NCI-H526 (cell line): Measurements from ENCODE around the gene KICS2.
"Not testable (repeated sequence)": the region's sequence is repeated elsewhere in the genome, so short reads cannot be mapped to it uniquely, and the experiment has no call there.

Source experiments
- DNase-seq, 2 experiments: peaks; one replicate each; lab custom pipeline; 2025; lab: John Stamatoyannopoulos, UW

Gene KICS2

DNA sequence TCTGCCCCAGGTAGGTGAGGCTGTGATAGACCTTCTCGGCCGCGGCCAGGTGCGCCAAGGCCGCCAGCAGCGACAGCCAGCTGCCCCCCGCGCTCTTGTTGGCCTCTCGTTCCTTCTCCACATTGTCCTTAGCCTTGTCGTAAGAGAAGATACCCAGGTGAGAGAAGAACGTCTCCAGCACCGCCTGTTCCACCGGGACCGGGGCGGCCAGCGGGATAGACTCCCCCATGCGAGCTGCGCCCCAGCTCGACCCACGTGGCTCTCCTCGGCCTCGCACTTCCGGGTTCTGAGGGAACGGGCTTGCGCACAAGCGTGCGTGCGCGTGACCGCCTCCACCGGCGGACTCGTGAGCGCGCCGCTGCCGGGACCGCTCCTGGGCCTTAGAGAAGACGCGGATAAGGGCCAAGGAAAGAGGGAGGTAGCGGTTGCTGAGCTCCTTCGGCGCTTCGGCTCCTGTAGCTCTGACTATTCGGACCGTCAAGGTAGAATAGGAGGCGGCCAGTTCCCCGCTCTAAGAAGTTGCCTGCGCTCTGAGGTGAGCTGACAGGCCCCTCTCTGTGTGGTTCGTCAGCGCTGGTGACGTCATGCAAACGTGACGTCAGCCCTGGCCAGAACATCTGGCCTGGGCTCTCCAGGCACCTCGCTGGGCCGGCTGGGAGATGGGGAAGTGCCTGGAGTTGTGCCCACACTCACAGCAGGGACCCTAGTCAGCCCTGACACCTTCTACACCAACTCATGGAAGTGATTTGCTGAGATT is at the start of gene KICS2:
Gene KICS2, minus strand, starts transcription at position 288 of the 757 bp plus-strand sequence. Its CDS starts 59 bp downstream, at position 229.
- peak; percentile 84 to 96 for DNase-seq

GRCh38 chr12:64270411-64270810 is 48.3 kb upstream of the KICS2 start:
- no peak for DNase-seq

DNA sequence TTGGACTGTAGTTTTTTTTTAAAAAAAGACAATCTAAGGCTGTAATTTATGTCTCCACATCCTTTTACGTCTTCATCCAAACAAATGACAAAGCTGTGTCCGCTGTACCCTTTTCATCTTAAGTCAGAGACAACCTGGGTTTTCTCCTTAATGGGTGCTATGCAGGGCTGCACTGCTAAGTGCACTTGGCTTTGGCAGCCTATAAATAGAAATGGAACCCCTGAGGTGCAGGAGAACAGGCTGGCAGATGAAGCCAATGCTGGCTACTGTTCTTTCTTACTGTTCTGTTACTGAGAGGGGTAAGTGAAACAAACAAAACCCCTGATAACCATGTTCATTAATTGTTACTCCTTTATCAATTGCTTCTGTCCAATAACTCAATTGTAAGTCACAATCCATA is 47.1 kb upstream of the KICS2 start:
- no peak for DNase-seq

GRCh38 chr12:64268409-64268808 is 46.3 kb upstream of the KICS2 start:
- DNase-seq, result no peak

DNA sequence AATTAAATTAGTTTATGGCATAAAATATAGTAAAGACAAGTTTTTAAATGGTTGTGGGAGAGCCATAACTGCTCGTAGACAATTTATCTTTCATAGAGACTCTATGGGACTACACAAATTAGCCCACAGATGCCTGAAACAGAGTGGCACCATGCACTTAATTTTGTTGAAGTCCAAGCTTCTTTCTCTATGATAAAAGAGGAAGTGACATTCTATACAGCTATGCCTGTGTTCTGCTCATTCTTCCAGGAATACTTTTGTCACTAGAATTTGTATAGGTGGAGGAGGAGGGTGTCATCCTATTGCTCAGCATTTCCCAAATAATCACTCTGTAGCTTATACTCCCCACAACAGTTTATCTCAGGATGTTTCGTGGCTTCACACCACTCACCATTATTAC is 43.7 kb upstream of the KICS2 start:
- no peak for DNase-seq

DNA sequence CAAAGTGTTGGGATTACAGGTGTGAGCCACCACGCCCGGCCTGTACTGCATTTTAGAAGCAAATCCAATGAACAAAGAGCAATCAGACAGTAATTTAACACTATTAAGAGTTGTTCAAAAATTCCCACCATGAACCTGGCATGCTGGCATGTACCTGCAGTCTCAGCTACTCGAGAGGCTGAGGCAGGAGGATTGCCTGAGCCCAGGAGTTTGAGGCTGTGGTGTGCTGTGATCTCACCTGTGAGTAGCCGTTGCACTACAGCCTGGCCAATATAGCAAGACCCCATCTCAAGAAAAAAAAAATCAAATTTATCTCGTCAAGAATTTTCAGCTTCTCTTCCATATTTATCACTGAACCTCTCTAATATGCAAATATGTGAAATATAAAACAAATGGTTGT is 39.7 kb upstream of the KICS2 start:
- DNase-seq, result no peak

GRCh38 chr12:64258576-64258975 is 36.5 kb upstream of the KICS2 start:
- no peak for DNase-seq

DNA sequence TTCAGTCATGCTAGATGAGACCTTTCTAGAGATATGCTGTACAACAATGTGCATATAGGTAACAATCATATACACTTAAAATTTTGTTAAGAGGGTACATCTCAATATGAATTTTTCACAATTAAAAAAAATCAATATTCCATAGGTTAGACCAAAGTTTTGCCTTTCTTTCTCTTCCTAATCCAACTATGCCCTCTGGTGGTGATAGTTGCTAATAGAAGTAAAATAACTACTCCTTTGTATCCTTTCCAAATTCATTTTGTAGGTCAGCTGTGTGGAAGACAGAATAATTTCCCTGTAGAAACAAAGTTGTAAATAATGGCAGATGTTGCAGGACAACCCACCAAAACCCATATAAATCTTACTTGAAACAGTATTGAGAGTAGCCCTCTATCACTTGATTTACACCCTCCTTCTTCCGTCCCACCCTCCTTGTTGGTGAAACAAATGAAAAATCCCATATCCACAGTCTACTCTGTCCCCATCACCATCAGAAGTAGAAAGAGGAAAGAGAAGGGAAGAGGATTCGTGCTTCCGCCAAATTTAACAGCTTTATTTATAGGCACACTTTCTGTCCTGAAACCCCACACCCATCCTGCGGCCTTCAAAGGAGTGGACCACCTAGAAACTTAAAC is 34.2 kb upstream of the KICS2 start:
- DNase-seq, result peak; percentile 25 to 76

GRCh38 chr12:64255249-64255648 is 33.2 kb upstream of the KICS2 start:
- no peak for DNase-seq

DNA sequence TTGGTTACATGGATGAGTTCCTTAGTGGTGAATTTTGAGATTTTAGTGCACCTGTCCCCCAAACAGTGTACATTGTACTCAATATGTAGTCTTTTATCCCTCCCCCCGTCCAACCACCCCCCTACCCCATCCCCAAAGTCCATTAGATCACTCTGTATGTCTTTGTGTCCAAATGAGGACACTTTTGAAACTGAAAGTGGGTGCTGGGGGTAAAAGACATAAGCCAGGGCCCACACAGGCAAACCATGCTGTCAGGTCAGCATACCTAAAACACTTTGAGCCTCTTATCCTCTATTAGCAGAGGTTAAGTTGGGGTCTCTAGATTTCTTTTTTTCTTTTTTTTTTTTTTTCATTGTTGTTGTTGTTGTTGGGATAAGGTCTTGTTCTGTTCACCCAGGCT is 31.3 kb upstream of the KICS2 start:
- DNase-seq, result no peak

DNA sequence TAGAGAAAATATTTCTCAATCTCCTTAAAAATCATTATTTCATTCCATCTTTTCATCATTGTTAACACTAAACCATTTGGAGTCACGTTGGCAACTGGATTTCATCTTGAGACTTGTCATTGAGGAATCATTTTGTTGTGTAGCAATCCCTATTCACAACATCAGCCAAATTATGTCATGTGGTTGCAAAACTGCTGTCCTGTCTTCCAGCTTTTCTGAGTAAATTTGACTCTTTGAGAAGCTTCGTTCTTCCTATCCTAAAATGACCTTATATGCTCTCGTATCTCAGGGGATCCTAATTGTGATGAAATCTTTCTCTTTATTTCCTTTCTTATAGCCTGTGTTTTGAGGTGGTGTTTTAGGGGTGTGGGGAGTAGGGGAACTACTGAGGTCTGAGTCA is 30.6 kb upstream of the KICS2 start:
- no peak for DNase-seq

GRCh38 chr12:64243809-64244208 is 21.7 kb upstream of the KICS2 start:
- DNase-seq, result no peak

GRCh38 chr12:64240781-64241180 is 18.7 kb upstream of the KICS2 start:
- no peak for DNase-seq

- DNase-seq, result no peak
These were observed 15.3 kb upstream of the KICS2 start for GRCh38 chr12:64237382-64237781.

DNA sequence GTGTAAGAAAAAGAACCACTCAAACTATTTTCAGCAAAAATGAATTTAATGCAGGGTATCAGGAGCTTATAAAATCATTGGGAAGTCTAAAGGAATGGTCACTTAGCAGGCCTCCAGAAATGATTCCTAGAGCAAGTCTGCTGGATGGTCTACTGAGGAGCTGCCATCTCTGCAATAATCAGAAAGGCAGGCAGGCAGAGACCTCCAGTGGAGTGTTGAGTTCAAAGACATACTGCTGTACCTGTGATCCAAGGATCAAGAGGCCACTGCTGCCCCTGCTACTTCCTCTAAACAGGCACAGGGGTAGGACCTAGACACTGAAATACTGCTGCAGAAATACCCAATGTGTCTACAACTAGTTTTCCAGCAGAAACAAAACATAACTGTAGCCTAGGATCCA is 14.5 kb upstream of the KICS2 start:
- DNase-seq, result peak in 1 of 2 experiments; percentile 13

- DNase-seq, result no peak
These were observed 10.1 kb upstream of the KICS2 start for GRCh38 chr12:64232196-64232595.

DNA sequence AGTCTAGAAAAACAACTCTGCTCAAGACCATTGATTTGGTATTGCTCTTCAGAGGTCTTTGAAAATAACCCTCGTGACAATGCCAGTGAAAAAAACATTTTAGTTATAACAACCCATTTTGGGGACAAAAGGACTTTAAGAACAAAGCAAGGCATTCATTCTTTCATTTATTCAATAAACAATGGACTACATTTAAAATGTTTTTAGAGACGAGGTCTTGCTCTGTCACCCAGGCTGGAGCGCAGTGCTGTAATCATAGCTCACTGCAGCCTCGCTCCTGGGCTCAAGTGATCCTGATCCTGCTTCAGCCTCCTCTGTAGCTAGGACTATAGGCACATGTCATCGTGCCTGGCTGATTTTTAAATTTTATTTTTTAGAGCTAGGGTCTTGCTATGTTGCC is 7.7 kb upstream of the KICS2 start:
- no peak for DNase-seq

- DNase-seq, result no peak
These were observed 7.1 kb upstream of the KICS2 start for GRCh38 chr12:64229240-64229639.

GRCh38 chr12:64225626-64226025 is 3.5 kb upstream of the KICS2 start:
- no peak for DNase-seq

- DNase-seq, result peak; percentile 87 to 93
These were observed 466 bp downstream of the KICS2 start for GRCh38 chr12:64221651-64222008.

GRCh38 chr12:64220046-64220445 is 2.0 kb downstream of the KICS2 start:
- no peak for DNase-seq

- no peak for DNase-seq
These were observed 3.0 kb downstream of the KICS2 start for GRCh38 chr12:64219145-64219544.

GRCh38 chr12:64218597-64218996 is 3.5 kb downstream of the KICS2 start:
- no peak for DNase-seq

DNA sequence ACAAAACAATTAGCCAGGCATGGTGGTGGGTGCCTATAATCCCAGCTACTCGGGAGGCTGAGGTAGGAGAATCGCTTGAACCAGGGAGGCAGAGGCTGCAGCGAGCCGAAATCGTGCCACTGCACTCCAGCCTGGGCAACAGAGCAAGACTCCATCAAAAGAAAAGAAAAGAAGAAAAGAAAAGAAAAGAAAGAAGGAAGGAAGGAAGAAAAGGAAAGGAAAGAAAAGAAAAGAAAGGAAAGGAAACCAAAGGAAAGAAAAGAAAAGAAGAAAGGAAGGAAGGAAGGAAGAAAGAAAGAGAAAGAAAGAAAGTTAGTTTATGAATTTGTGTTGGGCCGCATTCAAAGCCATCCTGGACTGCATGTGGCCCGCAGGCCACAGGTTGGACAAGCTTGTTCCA is 4.5 kb downstream of the KICS2 start:
- DNase-seq, result not testable (repeated sequence)
